Left lung (tissue), 10 donors: ENCODE results near the gene CCDC127. TPM values are rescaled to one million over a fixed set of nuclear protein-coding genes. Genes with fewer than 3 reads are reported as not detected.

ENCODE experiments used
- ATAC-seq: fragments of 200-7000 bp; cut with Tn5 transposase; one replicate; pipeline ENCODE4 v1.9.1; 2020; ENCODE audit warnings: moderate library complexity
- DNase-seq, 4 donors: peaks; one replicate each; pipeline ENCODE4 v3.0.0-alpha.2; 2013 to 2020
- H3K27ac ChIP-seq, 2 donors: fragments of 200-600 bp; sonication (generic) in 1 of 2; one replicate each; pipeline versions ENCODE4 v1.5.0 to v1.8.0; 2020 to 2021
- H3K27me3 ChIP-seq, 2 donors: fragments of 200-600 bp; sonication (generic) in 1 of 2; one replicate each; pipeline versions ENCODE4 v1.5.0 to v1.8.0; 2020 to 2021
- H3K36me3 ChIP-seq, 2 donors: fragments of 200-600 bp; sonication (generic) in 1 of 2; one replicate each; pipeline versions ENCODE4 v1.5.0 to v1.8.0; 2020 to 2021
- H3K4me1 ChIP-seq, 2 donors: fragments of 200-600 bp; one replicate each; pipeline ENCODE4 v1.8.0; 2021
- H3K4me3 ChIP-seq, 2 donors: fragments of 200-600 bp; sonication (generic) in 1 of 2; one replicate each; pipeline versions ENCODE4 v1.5.0 to v1.8.0; 2020 to 2021; ENCODE audit warnings: mild to moderate bottlenecking in 1 of 2
- H3K9me3 ChIP-seq, 2 donors: fragments of 200-600 bp; sonication (generic) in 1 of 2; one replicate each; pipeline versions ENCODE4 v1.5.0 to v1.8.0; 2020 to 2021
- CTCF ChIP-seq, 2 donors: fragments of 200-600 bp; sonication (generic) in 1 of 2; IDR thresholded peaks; one replicate each; pipeline versions ENCODE4 v1.5.0 to v1.8.0; 2021; ENCODE audit warnings: antibody characterized with exemption in 2 of 2
- intact Hi-C, 2 donors: fragments of 100-400 bp; cut with DNase I; formaldehyde crosslinking; loops; one replicate each; pipeline versions ENCODE4 v1.11.2 to v1.14.2; 2022
- polyA plus RNA-seq, 6 donors: library from polyadenylated mRNA; unstranded; fragments of 120-200 nt; gene quantifications; one replicate each; pipeline ENCODE4 v1.2.1, GENCODE V29; 2013; ENCODE audit not compliant: insufficient read length in 6 of 6
- total RNA-seq, 2 donors: library from RNA; stranded (reverse); fragmentation: NEBNext Ultra II Directional; extraction: Animal tissue kit (Norgen Biotek cat#: 25700); gene quantifications; one replicate each; pipeline ENCODE4 v1.2.1, GENCODE V29; 2021
- donor health status: DM: no; HTN: yes; CAD: no.
- donor health status: DM: no; HTN: no; CAD: no.

Gene CCDC127
- total and polyA plus RNA-seq, 8 donors: 5.2 to 17.0 (median 13.3) TPM

- no peak for DNase-seq
- no peak overlapping the region for H3K4me3 ChIP-seq
- peaks cover 0 to 13% of the 10 kb centered on the region in 2 donors for H3K27me3 ChIP-seq
- no peak overlapping the region for H3K27ac ChIP-seq
- intact Hi-C loops: no loop called here
- ATAC-seq: no peak
- TF ChIP-seq CTCF (IDR thresholded peaks at IDR 0.05): no peak
- H3K4me1 ChIP-seq: no peaks in the 10 kb centered on the region
- H3K9me3 ChIP-seq: no peaks in the 10 kb centered on the region
- H3K36me3 ChIP-seq: no peaks in the 10 kb centered on the region
Measured at GRCh38 chr5:160921-161802, 56.8 kb downstream of the CCDC127 start.

- H3K4me1 ChIP-seq: no peaks in the 10 kb centered on the region
- DNase-seq: no peak
- intact Hi-C loops: no loop called here
Measured at GRCh38 chr5:160173-160510, 57.8 kb downstream of the CCDC127 start.

GRCh38 chr5:159448-160172 is 58.3 kb downstream of the CCDC127 start:
- Histone ChIP-seq H3K9me3 (no peaks in the 10 kb centered on the region), H3K27me3 (peaks cover 0 to 13% of the 10 kb centered on the region in 2 donors), H3K36me3 (no peaks in the 10 kb centered on the region), H3K4me1 (no peaks in the 10 kb centered on the region), H3K27ac (no peak overlapping the region), H3K4me3 (no peak overlapping the region)
- intact Hi-C loops: no loop called here
- no peak for TF ChIP-seq CTCF (IDR thresholded peaks at IDR 0.05)
- ATAC-seq (no peak), DNase-seq (peak in 1 of 4 donors; percentile 44)

More at GRCh38 chr5:160173-160510, 57.8 kb downstream of the CCDC127 start:
- H3K36me3 ChIP-seq: no peaks in the 10 kb centered on the region
- no peak overlapping the region for H3K27ac ChIP-seq
- no peak for TF ChIP-seq CTCF (IDR thresholded peaks at IDR 0.05)
- H3K9me3 ChIP-seq: no peaks in the 10 kb centered on the region
- H3K27me3 ChIP-seq: peaks cover 0 to 13% of the 10 kb centered on the region in 2 donors
- H3K4me3 ChIP-seq: no peak overlapping the region
- ATAC-seq: no peak

- Histone ChIP-seq H3K36me3 (no peaks in the 10 kb centered on the region), H3K4me3 (no peak overlapping the region), H3K27me3 (peaks cover 0 to 13% of the 10 kb centered on the region in 2 donors), H3K4me1 (no peaks in the 10 kb centered on the region), H3K27ac (no peak overlapping the region), H3K9me3 (no peaks in the 10 kb centered on the region)
- no peak for TF ChIP-seq CTCF (IDR thresholded peaks at IDR 0.05)
- intact Hi-C loops: no loop called here
- no peak for DNase-seq
- ATAC-seq: no peak
Measured at GRCh38 chr5:158807-159447, 59.0 kb downstream of the CCDC127 start.

GRCh38 chr5:157801-158200 is 60.2 kb downstream of the CCDC127 start:
- H3K9me3 ChIP-seq: no peaks in the 10 kb centered on the region
- ATAC-seq (no peak), DNase-seq (peak in 1 of 4 donors; percentile 59)
- intact Hi-C loops: no loop called here
- TF ChIP-seq CTCF (IDR thresholded peaks at IDR 0.05): no peak
- no peak overlapping the region for H3K4me3 ChIP-seq
- no peaks in the 10 kb centered on the region for H3K4me1 ChIP-seq
- no peak overlapping the region for H3K27ac ChIP-seq
- peaks cover 0 to 13% of the 10 kb centered on the region in 2 donors for H3K27me3 ChIP-seq
- H3K36me3 ChIP-seq: no peaks in the 10 kb centered on the region
